ELF-1 (cell line): ENCODE measurements around the gene POLG.

ENCODE experiments used
- DNase-seq: peaks from one replicate; pipeline ENCODE4 v3.0.0-alpha.2; 2016; ENCODE audit warnings: low read depth, low spot score

POLG gene

DNA sequence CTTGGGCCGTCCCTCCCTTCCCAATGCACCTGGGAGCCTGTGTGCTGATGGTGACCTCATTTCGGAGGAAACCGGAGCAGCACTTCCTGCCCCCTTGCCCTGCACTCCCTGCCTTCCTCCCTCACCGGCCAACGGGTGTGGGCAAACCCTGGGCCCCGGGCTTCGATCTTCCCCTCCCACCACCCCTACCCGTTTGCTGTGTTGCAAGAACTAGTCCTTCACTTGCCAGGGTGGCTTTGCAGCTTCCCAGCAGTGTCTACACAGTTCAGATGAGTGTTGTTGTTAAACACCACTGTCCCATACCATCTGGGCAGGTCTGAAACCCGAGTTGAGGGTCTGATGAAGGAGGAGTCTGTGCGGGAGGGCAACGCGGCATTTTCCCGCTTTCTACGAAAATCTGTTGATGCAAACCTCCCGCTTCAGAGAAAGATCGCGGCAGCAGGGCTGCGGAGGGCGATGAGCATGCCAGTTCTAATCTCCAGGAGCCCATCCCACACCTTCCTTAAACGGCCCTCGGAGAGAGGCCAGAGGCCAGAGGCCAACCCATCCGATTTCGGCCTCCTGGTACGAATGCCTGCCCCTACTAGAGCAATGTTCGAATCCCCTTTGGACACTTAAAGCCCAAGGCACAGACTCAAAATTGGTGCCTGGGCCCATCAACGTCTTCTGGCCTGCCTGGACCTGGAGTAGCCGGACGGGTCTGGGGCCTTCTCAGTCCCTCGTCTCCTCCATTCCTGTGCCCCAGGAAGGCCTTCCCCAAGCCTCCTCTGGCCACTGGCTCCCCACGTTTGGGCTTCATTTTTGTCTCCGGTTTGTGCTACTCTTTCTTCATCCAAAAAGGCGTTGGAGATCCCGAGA is 35.7 kb upstream of the POLG start:
- no peak for DNase-seq

DNA sequence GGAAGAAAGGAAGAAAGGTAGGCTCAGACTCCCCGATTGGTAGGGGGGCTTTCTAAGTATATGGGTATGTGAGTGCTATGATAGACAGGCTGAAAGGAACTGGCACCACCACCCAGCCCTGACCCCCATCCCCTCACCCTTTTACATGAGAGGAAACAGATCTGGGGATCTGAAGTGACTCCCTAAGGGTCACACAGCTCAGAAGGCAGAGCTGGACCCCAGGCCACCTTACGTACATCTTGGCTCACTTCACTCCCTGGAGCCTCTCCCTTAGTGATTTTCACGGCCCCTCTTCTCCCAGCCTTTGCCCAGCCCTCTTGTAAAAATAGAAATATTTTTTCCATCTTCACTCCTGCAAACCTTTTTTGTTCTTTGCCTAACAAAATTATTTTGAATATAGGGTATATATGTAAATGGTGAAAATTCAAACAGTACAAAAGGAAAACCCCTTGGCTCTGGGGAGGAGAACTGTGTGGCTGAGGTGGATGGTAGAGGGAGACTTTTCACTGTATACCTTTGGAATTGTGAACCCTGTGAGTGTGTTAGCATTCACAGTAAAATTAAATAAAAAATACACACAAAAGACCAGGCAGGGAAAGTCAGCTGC is 34.8 kb upstream of the POLG start:
- no peak for DNase-seq

DNA sequence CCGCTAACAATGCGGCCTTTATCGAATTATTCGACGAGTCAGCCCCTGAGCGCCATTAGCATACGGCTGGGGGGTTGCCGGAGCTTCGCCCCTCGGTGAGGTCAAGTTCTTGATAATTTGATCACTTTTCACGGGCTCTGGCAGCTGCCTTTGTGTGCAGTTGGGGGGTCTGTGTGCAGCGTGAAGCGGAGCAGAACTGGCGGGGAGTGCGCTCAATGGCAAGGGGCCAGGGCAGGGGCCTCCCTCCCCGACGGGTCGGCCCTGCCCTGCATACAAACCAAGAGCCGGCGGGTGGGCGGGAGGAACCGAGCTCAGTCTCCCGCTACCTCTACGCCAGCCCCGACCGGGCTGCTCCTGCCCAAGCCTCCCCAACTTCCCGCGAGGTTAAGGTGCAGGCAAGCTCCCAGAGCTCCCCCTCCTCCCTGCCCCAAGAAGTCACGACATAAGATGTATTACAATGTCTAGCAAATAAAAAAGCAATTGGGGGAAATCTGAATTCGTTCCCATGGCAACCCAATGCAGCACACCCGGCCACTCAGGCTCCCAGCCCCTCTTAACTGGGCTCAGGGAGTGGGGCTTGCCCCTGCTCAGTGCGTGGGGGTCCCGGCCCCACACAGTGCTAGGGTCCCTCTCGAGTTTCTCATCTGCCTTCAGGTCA is 34.1 kb upstream of the POLG start:
- no peak for DNase-seq

DNA sequence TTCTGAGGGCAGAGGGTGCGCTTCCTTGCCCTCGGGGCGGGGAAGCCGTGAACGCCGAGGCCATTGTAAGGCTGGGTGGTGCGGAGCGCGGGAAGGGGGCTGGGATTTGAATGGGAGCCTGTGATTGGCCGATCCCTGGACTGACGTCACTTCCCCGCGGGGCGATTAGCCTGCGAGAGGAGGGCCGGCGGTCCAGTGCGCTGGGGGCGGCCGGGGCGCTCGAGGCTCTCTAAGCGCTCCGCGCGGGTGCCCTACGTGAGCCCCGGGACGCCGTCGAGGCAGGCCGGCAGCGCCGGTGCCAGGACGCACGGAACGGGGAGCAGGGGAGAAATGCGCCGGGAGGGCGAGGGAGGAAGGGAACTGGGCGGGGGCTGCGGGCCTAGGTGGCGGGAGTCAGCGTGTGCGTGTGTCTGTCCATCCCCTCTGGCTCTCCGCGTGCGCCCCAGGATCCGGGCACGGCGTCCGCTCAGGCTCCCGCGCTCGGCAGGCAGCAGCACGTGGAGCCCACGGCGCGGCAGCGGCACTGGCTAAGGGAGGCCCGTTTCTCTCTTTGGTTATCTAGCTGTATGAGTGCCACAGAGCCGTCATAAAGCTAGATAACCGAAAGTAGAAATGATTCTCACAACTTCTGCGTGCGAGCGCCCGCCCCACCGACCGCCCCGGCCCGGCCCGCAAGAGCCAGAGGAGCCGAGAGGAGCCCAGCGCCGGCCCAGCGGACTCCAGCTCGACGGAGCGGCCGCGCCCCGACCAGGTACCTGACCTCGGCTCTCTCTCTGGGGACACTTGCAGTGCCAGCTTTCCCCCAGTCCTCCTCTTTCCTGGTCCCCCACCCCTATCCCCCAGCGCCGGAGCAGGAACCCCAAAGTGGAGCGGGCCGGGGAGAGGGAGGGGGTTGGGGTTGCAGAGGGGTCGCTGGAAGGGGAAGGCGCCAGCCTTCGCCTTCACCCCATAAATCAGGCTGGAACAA is 33.1 kb upstream of the POLG start:
- DNase-seq = peak; percentile 83

DNA sequence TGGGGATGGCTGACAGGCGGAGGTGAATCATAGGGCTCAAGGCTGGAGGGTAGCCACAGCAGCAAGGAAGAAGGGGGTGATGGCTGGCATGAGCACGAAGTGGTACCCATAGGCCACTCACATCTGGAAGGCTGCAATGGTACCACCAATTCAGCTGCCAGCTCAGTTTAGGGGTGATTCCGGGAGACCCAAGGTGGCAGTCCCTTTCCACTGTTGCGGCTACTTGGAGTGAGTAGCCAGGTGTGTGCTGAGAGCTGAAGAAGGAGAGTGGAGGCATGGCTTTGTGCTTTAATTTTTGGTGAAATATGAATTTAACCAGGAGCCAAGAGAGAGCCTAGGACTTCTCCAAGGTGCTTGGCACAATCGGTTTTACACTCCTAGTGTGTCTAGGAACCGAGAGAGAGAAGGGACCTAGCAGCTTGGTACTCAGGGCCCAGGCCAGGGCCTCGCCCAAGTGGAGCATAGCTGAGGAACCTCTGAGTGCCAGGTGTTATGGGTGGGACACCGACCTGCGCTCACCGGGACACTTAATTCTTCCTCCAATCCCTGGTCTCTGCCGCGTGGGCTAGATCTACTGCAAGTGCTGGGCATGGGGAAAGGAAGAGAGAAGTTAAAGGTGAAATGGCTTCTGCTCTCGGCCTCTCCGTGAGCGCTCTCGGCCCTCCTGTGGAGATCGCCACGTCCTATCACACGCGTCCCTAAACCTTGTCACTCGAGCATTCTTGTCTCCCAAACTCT is 32.2 kb upstream of the POLG start:
- DNase-seq = no peak

DNA sequence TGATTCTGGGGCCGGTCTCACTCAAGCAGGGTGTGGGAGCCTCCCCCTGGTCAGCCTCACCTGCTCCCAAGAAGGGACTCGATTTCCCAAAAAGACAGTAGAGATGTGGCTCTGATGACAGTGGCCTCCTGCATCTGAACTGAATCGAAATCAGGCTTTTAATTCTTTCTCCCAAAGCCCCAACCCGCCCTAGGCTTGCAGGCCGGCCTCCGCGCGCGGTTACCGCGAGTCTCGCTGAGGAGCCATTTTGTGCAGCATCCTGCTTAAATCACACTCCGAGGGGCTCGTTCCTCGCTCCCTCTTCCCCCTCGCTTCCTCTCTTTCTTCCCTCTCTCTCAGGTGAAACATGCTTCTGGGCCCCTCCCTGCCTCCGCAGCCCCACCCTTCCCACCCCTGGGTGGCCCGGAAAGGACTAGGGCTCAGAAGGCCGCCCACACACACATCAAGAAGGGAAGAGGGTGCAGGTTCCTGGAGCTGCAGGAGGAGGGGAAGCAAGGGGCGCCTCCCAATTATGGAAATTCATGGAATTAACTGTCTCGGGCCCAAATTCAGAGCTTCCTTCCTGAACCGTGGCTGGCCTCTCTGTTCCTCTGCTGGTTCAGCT is 30.9 kb upstream of the POLG start:
- DNase-seq = no peak

DNA sequence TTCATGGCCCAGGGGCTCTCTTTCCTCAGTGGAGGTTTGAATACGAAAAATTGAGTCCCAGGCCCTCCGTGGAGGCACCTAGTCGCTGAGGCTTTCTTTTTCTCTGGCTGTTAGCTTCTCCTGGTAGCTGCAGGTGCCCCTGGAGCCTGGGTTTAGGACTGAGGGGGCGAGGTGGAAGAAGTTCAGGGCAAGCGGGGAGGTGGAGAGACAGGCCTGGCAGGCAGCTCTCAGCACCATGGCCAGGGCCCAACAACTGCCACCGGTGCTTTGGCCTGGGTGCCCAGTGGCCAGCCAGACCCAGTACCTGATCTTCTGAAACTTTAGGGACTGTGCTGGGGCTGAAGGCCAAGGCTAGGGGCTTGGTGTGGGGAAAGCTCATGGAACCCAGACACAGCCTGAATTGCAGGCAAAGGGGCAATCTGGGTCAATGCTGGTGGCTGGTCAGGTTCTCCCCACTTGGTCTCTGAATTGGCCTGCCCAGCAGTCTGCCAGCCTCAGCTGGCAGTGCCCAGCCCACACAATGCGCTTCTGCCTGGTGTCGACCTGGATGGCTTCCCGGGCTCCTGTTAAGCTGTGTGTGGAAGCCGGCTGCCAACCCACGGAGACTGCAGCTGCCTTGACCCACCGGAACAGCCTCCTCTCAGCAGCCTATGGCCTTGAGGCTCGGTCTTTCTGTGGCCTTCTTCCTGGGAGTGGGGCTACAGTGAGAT is 30.3 kb upstream of the POLG start:
- DNase-seq = no peak

DNA sequence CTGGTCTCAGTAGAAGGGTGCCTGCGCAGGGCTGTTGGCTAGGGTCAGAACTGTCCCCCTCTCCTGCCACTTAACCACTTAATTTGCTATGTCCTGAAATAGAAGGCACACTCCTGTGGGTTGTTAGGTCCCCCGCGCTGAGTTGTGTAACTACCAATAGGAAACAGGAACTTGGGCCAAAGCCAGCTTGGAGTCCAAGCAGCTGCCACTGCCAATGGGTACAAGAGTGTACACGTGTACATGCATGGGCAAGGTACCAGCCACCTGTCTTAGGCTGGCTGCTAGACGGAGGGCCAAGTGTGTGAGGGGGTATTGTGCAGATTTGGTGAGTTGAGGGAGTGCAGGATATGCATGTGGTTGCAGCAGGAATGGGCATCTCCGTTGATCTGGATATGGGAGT is 29.7 kb upstream of the POLG start:
- DNase-seq = no peak

DNA sequence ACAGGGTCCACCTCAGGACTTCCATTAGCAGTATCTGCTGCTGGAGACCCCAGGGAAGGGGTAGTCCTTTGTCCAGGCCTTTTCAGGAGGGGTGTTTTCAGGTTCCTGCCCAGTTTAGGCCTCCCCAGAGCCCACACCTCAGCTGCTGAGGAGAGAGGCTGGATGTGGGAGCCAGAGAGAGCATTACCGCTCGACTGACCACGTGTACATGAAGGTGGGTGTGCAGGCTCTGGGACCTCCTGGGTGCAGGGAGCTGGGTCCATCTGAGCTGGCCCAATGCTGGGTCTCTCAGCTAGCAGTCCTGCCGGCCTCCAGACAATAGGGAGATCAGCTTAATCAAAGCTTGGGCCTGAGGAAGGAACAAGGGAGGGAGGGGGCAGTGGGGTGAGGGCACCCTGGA is 29.1 kb upstream of the POLG start:
- no peak for DNase-seq

DNA sequence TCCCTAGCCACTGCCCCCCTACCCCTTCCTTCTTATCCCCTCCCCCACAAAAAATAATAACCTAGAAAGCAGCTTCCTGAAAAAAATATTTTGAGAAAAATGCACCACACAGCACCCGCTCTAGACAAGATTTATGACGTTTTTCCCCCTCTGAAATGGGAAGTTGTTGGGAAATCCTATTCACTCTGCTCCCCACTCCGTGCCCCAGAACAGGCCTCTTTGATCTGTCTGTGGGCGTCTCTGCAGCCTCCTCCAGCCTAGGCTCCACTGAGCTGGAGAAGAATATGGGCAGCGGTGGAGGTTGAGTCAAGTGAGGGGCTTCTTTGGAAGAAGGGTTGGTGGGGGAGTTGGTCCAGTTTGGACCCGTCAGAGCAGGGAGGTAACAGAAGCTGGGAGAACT is 28.5 kb upstream of the POLG start:
- DNase-seq = no peak

DNA sequence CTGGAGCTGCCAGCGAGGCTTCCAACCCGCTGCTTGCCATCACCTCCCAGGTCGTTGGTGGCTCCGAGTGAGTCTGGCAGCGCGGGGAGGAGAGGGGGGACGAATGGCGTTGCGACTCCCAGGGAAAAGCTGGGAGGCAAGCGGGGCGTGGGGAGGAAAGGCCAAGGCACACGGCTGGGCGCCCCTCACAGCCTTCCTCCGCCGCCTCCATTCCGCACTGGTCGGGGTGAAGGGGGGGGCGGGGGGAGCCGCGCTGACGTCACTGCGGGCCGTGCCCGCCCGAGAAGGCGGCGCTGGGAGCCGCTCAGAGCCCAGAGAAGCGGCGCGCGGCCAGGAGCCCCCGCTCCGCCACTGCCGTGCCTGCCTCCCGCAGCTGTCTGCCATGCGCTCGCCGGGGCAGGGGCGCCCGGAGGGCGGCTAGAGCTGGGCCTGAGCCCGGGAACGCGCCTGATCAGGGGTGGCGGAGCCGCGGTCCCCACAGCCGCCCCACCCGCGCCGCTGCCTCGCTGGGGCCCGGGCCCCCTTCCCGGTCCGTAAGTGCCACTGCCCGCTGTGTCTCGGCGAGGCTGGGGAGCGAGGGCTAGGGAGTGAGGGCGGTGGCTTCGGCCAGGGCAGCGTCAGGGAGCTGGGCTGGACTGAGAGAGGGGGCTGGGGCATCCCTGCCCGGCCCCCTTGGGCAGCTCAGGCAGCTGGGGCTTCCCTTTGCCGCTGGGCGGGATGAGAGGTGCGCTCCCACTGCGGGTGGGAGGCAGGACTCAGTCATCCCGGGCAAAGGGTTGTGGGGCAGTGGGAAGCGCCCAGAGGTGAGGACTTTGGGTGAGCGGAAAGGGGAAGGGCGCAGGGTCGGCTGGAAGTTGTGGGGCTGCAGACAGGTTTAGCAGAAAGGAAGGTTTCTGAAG is 27.8 kb upstream of the POLG start:
- no peak for DNase-seq

DNA sequence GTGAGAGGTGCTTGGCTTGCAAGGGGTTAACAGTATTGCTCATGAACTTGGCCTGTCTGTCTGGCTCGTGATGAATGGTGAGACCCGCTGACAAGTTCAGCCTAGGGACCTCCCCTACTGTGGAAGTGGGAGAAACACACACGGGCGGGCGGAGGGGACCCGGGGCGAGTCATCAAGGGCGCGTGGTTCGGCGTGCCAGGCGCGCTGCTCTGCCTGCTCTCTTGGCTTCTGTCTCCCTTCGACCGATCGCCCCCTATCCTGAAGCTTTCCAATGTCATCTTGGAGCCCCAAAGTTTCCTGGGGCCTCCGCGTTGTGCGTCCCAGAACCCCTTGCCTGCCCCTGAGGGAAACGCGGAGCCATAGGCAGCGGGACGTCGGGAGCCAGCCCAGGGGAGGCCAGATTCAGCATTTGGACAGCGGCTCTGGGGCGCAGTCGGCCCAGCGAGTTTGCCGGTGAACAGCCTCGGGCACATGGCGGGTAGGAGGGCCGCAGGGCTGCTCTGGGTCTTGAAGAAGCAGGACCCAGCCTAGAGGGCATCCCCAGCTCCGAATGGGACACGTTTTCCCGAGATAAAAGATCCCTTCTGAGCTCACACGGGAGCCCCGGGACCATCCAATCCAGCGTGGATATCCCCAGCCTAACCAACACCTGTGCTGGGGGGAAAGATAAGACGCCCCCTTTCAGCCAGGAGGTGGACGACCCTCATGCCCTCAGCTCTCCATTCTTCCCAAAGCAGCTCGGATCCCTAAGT is 27.0 kb upstream of the POLG start:
- DNase-seq = peak; percentile 82

DNA sequence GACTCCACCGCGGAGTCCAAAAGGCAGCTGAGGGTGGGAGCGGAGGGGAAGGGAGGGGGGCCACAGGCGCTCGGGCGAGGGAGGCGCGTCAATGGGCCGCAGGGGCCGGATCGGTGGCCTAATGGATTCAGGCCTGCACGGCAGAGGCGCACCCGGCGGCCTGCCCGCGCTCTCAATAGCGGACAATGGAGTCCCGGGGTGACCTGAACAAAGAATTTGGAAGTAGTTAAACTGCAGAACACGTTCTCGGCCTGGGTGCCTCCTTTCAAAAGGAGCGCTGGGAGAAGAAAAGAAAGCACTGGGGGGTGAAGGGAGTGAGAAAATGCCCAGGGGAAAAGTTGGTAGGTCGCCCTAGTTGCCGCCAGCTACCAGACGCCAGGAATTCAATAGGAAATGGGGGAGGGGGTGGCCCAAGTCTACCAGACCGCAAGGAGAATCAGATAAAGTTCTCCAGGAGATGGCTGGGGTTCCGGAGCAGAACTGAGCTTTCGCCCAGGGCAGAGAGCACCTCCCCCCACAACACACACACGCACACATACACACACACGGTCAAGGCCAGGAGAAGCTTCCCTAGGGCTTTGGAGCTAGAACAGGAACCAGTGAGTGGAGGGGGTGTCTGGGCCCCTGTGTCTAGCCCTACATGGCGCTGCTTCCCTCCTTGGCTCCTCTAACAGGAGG is 25.8 kb upstream of the POLG start:
- peak; percentile 65 for DNase-seq

DNA sequence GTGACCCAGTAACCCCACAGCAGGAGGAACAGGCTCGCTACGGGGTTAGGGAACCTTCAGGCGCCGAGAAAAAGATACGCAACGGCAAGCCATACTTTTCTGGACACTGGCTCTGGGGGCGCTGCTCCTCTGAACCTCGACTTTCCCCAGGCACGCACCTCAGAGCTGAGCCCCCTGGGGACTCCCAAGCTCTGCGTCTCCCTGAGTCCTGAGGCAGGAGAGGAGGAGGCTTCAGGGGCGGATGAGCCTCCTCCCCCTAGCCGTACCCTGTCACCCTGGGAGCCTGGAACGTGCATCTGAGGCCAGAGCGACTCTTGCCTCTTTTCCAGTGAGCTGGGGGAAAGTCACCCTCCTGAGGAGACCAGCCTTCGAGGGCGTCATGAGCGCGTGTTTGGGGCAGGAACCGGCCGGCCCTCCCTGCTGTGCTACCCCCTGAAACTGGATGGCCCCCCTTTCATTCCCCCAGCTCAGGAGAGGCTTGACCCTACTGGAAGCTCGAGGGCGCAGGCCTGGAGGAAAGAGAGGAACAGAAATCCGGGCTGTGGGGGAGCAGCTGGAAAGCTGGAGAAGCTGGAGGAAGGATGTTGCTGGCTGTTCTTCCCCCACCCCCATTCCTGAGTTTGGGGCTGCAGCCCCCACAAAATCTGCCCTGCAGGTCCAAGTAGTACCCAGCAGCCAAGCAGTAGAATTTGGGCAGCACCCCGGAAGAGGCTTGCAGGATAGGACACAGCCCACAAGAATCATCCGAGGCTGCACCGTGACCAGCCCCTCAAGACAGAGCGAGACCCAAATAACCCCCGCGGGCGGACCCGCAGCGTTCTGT is 25.1 kb upstream of the POLG start:
- no peak for DNase-seq

DNA sequence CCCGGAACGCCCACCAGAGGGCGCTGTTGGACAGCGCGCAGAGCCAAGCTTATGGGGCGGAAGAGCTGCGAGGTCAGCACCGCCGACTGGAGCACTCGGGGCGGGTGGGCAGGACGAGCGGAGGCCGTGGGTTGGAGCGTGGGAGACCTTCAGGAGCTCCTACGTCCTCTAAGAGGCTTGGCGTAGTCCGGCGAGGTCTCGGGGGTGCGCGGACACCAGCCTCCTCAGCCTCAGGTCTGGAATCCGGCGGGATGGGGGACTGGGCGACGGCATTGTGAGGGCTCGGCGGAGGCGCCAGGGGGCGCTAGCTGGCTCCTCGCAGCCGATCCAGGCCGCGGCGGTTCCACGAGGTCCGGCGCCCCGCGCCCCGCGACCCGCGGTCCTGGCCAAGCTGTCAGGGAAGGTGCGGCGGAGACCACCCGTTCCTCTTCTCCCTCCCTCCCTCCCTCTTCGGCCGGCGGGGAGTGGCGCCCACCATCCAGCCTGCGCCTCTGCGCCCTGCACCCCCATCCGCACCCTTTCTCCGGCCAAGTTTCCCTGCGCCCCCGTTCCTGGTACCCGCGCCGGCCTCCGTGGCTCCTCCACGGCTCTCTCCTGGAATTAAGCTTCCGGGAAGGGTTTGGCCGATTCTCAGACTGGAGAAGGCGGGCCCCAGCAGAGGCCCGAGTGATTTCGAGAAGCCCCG is 24.3 kb upstream of the POLG start:
- peak; percentile 94 for DNase-seq

DNA sequence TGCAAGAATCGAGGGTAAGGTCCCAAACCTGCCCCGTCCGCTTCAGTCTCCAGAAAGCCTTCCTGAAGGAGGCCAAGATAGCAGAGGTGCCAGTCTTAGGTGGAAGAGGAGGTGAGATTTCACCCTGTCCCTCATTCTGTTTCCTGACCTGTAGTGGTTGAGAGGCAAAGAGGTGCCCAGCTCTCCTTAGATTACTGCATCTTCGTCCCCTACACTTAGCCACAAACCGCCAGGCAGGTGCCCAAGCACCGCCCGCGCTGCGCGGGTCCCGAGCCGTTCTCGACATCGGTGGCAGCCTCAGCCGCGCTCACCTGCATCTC is 23.8 kb upstream of the POLG start:
- no peak for DNase-seq
